GM21723 (cell line): ENCODE results near the gene KRT32.
A peak's percentile ranks its signal among the peaks of the same experiment; 100 is the strongest.

Experiments
- ATAC-seq: cut with Tn5 transposase; IDR thresholded peaks from one replicate; pipeline ENCODE4 v1.9.1; 2021; ENCODE audit warnings: mild to moderate bottlenecking, moderate library complexity; ENCODE audit not compliant: unreplicated experiment

Gene KRT32

DNA sequence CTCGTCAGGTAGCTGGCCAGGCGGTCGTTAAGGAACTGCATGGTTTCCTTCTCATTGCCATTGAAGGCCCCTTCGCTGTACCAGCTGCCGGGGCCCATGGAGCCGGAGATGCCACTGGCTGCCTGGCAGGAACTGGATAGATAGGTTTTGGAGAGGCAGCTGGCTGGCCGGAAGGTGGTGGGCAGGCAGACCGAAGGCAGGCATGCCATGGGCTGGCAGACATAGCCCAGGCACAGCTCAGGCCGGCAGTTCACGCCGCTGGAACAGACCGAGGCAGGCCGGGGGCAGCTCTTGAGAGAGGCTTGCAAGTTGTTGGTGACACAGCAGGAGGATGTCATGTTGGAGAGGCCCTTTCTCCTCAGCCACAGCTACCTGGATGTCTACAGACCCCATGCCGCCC, at the start of gene KRT32:
Gene KRT32, minus strand, starts transcription at position 399 of the 400 bp plus-strand sequence. Its CDS starts 61 bp downstream, at position 338.
- ATAC-seq = no peak

DNA sequence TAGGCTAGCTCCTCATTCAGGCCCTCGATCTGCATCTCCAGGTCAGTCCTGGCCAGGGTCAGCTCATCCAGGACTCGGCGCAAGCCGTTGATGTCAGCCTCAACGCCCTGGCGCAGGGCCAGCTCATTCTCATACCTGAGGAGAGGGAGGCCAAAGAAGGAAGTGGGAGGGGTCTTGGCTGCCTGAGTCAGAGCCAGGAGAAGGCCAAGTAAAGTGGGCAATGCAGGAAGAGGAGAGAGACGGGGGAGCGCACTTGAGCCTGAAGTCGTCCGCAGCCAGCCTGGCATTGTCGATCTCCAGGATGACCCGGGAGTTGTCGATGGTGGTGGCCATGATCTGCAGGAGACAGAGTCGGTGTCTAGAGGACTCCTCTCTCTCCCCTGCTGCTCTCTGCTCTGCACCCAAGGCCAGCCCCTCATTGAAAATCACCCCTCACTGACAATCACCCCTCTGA, 49.7 kb upstream of the KRT32 start:
- ATAC-seq = no peak

DNA sequence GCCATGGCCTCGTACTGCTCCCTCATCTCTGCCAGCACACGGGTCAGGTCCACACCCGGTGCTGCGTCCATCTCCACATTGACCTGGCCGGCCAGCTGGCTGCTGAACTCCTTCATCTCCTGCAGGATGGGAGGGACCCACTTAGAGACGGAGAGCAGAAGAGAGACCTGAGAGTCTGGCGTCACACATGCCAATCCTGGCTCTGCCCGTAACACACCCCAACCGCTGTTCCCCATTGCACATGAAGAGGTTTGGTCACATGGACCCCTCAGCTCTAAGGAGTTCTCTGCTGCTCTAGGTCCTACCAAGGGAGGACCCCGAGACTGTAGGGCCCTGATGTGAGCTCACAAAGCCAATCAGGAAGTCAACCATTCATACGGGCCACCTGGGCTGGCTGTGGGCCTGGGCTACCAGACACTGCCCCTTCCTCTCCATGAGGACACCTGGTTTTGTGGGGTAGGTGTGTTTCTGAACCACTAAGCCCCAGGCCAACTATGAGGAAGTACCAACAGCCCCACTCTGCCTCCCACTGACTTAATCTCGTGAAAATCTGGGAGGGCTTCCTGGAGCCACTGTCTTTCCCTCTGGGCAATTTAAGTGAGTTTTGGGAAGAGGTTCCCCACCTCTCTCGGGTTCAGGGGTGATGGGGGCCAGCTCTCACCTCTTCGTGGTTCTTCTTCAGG, 49.1 kb upstream of the KRT32 start:
- no peak for ATAC-seq

DNA sequence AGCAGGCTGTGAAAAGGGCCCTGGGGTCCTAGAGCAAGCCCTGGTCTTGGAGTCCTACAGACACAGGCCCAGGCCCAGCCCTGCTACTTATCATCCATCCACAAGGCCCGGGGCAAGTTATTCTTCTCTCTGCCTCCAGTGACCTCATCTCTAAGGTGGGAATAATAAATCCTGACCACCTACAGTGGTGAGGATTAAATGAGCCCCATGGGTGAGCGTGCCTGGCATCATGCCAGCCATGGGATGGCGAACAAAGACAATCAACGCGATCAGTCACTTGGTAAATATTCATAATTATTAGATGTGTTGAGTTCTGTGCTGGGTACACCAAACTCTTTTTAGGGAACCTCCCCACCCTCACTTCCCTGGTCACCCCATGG, 46.0 kb upstream of the KRT32 start:
- ATAC-seq = no peak

DNA sequence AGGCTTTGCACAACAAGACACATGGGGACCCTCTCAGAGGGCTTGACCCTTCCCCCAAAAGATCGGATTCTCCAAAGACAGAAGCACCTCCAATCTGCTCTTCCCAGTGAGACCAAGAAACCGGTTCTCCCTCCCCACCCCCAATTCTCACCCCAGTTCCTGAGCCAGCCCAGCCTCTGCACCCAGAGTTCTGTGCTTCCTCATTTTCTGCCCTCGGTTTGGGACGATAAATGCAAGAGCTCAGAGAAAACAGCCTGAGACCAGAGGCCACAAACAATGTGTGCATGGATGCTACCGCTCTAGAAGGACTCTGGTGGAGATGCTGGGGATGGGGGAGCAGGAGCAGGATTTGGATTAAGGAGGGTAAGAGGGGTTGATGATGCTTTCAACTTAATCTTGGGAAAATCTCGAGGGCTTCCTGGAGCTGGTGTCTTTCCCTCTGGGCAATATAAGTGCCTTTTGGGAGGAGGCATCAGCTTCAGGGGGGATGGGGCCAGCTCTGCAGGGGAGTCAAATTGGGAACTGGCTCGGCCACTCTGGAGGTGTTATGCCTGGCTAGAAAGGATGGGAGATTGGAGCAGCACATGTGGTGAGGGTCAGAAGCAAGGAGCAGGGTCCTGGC, 45.5 kb upstream of the KRT32 start:
- no peak for ATAC-seq

DNA sequence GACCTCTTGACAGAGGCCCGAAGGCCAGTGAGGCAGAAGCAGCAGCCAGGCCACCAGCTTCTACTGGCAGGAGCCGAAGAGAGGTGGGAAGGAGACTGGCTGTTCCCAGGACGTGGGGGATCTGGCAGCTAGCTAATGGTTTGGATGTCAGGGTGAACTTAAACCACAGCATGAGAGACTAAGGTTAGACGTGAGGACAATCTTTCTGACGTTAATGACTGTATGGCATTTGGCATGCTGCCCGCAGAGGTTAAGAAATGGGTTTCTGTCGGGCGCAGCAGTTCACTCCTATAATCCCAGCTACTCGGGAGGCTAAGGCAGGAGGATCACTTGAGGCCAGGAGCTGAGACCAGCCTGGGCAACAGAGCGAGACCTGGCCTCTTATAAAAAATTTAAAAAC, 44.5 kb upstream of the KRT32 start:
- ATAC-seq = no peak

DNA sequence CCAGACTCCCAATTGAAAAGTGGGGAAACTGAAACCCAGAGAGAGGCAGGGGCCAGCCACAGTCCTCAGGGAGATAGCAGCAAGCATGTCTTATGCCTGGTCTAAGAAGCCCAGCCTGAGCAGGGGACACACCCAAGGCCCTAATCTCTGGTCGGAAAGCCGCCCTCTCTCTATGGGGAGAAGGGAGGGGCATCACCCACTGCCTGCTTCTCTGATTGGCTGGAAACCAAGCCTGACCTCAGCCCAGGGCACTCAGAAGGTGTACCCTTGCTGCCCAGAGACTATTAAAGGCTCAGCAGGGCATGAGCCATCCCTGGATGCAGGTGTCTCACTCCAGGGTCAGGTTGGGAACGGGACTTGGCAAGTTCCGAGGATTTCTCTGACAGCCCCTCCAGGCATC, 43.9 kb upstream of the KRT32 start:
- no peak for ATAC-seq

DNA sequence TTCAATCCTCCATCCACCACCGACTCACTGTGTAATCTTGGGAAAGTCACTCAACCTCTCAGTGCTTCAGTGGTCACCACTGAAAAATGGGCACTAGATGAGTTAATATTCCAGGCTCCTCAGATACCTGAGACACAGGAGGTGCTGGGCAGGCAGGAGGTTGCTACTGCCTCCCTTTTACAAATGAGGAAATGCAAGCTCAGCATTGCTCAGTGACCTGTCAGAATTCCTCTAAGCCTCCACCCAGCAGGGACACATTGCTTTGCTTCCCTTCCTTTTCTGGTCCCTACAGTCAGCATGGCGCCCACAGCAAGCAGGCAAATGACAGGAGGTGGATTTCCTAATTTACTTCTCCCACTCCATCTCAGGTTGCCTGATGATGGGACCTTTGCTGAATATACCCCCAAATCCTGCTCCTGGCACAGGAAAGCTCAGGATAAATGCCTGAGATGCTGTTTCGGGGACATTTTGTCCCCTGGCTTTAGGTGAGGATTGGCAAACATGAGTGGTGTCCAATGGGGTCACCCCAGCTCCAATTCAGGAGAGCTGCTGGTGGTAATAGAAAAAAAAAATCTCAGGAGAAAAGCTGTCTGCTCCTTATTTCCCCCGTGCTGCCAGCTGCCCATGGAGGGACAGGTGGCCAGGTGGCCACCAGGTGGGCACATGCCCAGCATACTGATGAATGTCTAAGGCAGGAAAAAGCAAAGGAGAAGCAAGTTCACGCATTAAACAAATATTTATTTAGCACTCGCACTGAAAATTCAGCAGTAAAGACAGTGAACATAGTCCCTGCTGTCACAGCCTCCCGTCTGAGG, 43.3 kb upstream of the KRT32 start:
- ATAC-seq = no peak

DNA sequence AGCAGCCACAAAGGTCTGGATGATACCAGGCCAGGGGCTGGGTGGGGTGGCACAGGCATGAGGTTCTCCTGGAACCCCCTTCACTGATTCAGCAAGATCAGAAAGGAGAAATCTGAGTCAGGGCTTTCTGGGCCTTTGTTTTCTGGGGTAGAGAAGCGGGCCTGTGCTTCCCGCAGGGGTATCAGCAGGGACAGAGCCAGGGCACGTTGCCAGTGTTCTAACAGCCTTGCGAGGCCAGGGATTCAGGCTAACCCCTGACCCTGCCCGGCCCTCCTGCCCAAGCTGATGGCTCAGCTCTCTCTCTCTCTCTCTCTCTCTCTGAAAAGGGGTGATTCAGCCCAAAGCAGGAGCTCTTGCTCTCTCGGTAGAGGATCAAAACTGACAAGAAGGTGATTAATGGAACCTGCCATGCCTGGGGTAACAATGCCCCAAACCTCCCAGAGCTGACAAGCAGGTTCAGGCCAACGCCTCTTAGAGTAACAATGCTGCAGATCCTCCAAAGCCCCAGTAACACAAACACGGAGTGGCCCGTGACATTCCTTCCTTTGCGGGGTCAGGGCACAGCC, 40.2 kb upstream of the KRT32 start:
- ATAC-seq = no peak

DNA sequence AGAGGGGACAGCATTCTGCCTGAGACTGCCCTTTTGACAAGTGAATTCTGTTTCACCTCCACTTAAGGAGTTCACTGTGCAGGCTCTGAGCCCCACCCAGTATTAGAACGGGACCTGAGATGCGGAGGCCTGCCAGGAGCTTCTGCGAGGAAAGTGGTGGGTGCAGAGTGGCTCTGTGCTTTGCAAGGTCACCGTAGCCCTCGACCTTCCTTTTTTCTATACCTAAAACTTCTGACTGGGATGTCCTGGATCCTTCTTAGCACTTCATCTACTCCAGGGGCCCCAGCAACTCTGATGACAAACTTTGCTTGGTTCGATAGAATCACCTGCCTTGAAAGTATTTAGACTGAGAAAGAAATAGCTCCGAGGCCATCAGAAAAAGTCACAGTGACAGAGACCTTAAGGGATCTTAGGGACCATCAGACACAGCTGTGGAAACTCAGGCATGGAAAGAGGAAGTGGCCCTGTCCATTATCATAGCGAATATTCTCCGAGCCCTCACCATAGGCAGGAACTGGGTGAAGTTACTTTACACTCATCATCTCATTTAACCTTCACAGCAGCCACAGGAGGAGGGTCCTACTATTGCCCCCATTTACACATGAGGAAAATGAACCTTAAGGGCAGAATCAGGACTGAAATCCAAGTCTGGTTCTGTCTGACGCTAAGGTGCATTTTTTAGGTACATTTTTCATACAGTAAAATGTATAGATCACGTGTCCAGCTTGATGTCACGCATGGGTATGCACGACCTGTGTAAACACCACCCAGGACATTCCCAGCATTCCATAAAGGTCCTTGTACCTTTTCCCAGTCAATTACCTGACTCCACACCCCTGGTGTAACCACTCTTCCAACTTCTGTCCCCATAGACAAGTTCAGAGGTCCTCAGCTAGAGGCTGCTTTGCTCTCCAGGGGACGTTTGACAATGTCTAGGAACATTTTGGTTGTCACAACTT, 38.9 kb upstream of the KRT32 start:
- no peak for ATAC-seq

DNA sequence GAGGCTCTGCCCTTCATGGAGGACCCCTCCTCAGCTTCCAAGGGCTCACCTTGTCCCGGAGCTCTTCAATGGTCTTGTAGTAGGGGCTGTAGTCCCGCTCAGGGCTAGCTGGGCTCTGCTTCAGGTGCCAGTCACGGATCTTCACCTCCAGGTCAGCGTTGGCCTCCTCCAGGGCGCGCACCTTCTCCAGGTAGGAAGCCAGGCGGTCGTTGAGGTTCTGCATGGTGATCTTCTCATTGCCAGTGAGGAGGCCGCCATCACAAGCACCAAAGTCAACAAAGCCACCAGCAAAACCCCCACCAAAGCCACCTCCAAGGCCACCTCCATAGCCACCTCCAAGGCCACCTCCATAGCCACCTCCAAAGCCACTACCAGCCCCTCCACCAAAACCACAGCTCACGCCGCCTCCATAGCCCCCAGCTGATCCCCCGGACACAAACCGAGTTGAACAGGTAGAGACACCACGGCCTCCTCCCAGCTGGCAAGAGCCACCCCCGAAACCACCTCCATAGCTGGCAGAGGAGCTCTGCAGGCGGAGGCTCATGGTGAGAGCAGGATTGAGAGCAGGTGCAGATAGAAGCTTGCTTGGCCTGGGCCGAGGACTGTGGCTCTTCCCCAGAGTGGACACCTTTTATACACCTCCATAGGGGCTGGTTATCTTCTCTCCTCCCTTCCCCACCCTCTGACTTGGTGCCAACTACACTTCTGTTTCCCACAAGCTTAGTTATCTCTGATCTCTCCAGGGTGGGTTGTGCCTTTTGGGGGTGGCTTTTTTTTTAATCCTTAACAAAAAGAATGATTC, 38.0 kb upstream of the KRT32 start, which contains the start of gene KRT13:
Gene KRT13, minus strand, starts transcription at position 606 of the 802 bp plus-strand sequence. Its CDS starts 62 bp downstream, at position 544.
- no peak for ATAC-seq

DNA sequence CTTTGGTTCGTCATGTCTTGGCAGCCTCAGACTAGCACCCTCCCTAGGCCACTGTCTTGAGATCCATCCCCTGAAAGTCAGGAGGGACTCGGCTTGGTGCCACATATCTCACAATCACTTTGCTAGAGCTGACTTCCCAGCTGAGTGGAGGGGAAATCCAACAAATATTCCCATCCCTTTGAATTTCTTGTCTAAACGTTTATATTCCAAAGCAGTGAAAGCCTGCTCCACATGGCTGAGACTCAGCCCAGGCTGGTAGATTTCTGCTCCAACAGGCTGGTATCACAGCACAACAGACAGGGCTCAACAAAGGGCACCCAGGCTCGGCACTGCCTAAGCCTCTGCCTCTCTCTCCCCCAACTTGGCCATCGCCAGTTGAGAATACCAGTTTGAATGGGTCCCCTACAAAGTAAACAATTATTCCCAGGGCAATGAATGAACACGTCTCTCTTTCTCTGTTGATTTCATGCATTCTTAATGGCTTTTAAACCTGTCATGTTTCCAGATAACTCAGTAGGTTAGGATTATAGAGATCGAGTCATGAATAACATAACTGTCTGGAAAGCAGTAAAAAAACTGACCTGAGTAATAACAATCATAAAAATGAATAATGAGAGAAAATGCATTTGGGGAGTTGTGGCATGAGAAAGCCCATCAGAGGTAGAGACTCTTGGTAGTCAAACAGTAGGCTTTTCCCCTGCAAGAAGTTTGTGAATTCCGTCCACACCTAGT, 37.2 kb upstream of the KRT32 start:
- no peak for ATAC-seq

DNA sequence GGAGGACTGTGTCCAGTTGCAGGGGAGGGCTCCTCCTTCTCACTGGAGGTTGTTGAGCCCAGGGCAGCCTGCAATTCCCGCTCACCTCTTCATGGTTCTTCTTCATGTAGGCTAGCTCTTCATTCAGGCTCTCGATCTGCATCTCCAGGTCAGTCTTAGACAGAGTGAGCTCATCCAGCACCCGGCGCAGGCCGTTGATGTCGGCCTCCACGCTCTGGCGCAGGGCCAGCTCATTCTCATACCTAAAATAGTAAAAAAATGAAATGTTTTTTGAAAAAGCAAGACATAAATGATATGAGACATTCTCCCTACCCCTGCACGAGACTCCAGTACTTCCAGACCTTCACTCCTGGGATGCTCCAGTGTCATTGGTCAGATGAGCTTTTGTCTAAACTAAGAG, 36.0 kb upstream of the KRT32 start:
- ATAC-seq = no peak

DNA sequence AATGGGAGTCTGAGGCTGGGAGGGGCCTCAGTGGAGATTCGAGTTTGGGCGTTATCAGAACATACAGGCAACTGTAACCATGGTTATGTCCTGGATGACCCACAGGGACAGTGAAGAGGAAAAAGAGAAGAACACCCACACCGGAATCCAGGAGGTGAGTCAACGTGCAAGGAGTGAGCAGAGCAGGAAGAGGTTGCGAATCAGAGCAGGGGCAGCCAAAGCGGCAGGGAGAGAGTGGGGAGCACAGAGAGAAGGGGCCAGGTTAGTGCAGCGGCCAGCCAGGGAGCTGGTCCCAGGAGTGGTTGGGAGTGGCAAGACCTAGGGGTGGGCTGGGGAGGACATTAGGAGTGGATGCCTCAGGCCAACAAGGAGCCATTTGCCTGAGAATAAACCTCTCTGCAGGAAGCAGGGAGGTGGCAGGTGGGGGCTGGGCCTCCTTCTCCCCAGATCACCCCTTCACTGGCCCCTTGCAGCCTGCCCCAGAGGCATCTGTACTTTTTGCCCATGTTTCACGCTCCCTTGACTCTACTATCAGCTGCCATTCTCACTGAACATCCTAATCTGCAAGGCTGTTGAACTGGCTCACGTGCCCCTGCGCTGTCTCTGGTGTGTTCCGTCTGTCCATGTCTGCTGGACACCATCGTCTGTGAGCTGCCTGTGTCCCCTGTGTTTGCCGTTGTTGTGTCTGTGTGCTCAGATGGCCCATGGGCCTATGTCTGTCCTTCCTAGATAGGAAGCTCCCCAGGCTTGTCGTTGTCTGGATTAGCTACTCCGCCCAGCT, 33.1 kb upstream of the KRT32 start:
- ATAC-seq = no peak

DNA sequence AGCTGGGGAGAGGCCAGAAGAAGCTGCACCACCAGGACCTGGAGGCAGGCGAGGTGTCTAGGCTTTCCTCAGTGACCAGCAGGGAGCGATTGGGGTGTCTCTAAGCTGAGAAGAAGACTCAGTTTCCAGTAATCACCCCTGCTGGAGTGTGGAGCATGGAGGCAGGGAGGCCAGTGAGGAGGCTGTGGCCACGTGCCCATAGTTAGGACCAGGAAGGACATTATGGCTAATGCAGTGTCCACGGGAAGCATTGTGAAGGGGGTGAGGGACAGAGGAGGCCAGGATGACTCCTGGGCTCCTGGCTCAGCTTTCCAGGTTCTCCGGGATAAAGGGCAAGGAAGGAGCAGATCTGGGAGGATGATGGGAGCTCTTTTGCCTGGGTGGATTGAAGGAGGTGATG, 32.5 kb upstream of the KRT32 start:
- ATAC-seq = no peak

DNA sequence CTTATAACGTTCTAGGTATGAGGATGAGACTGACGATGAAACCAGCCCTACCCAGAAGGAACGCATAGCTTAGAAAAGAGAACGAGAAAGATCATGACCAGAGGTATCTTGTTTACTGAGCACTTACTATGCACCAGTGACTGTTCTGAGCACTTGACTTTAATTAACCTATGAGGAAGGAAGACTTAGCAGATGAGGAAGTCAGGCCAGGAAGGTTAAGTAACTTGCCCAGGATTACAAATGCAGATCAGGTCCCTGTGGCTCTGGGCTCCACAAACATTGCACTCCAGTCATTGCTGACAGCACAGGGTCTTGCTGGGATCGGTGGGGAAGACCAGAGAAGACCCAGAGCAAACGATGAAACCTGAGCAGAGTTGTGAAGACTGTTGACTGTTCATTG, 31.1 kb upstream of the KRT32 start:
- ATAC-seq = no peak

DNA sequence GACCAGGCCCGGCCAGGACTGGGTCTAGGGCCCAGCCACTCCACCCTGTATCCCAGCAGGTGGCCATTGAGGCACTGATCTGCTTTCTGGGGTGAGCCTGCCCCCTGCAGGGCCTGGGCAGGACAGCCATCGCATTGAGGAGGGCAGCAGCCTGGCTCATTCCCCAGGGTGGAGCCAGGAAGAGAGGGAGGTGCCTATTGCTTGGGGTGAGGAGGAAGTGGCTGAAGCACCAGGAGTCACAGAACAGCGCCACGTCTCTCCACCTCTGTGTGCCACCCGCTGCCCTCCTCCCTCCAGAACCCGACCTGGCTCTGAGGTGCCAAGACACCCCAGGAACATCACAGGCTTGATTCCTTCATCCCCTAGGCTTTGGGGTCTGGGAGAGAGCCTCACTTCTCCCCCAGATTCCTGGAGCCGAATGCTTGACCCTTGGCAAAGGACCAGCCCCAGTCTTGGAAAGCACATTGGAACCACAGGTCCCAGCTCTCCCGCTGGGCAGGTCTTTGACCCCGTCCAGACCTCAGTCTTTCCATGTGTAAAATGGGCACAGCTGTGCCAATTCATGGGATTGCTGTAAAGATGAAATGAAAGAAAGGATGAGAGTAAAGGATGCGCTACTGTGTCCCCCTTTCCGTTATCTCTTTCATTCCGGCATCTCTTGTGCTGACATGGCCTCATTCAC, 29.8 kb upstream of the KRT32 start:
- ATAC-seq = peak; percentile 82

DNA sequence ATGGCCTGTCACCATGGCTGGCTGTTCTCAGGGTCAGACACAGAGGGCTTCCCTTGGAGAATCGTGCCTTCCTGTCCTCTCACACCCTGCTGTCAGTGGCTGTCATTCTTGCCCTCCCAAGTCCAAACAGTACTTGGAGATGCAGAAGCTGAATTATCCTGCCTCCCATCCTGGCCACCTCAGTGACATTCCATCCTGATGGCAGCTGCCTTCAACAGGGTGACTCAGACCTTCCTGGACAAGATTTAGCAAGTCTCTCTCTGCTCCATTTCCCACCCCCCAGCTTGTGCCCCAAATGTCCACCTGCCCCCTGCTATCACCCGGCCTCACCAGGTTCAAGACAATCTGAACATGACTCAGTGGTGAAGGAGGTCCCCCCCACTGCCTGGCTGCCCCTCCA, 27.3 kb upstream of the KRT32 start:
- no peak for ATAC-seq
